ENCODE measurements around the gene CPT1A. TPM values are rescaled to one million over a fixed set of nuclear protein-coding genes. Genes with fewer than 3 reads are reported as not detected.

Gene CPT1A
- polyA plus RNA-seq, 1 of the 3 experiments (the other 2 are of a cell fraction) = 31.2 TPM

- TF ChIP-seq ZBTB33 (IDR thresholded peaks at IDR 0.05; ENCODE audit: borderline replicate concordance, low read depth) = no peak
- no peak for TF ChIP-seq TAF1 (IDR thresholded peaks at IDR 0.05; ENCODE audit: borderline replicate concordance, low read depth, low read length)
- no peak for TF ChIP-seq NFIC (IDR thresholded peaks at IDR 0.05; ENCODE audit: borderline replicate concordance)
- H3K9me3 ChIP-seq = no peaks in the 10 kb centered on the region
- ChIA-PET POLR2A (no interaction called here), CTCF (interaction anchor here (0.6 kb wide), 1 partner anchor 113 kb away, joined by 4 read pairs; no protein-coding TSS in a partner anchor)
- no peak for DNase-seq
- H3K27me3 ChIP-seq (ENCODE audit: insufficient read depth) = no peaks in the 10 kb centered on the region
- no peak overlapping the region for H3K4me3 ChIP-seq (ENCODE audit: low read depth in 2 of 2, low read length in 1 of 2)
- no peaks in the 10 kb centered on the region for H4K20me1 ChIP-seq (ENCODE audit: insufficient read depth)
- no peaks in the 10 kb centered on the region for H3F3A ChIP-seq (replicated peaks; ENCODE audit: insufficient read depth)
- no peak overlapping the region for H2AFZ ChIP-seq (ENCODE audit: low read depth)
- WGBS (ENCODE audit: low lambda C conversion rate) = 89% methylated on average over 15 of the region's 15 CpGs
- H3K79me2 ChIP-seq (ENCODE audit: insufficient read depth) = no peaks in the 10 kb centered on the region
- peaks cover 12 to 39% of the 10 kb centered on the region in 2 experiments for H3K36me3 ChIP-seq (replicated peaks in 1 of 2; ENCODE audit: control insufficient read depth in 1 of 2, insufficient read depth in 2 of 2, low read length in 1 of 2)
- H3K4me1 ChIP-seq (ENCODE audit: control insufficient read depth in 1 of 2, insufficient read depth in 2 of 2, low read depth in 1 of 2, low read length in 1 of 2) = peaks cover 0 to 20% of the 10 kb centered on the region in 2 experiments; a peak in 1 of 4 replicates
- no peak overlapping the region for H3K9ac ChIP-seq
- H3K27ac ChIP-seq (ENCODE audit: low read depth in 2 of 2, low read length in 1 of 2) = no peak overlapping the region
- H3K4me2 ChIP-seq = no peak overlapping the region
- no peaks in the 10 kb centered on the region for H3K9me2 ChIP-seq
These were observed 79.2 kb downstream of the CPT1A start for GRCh38 chr11:68762481-68762880.

GRCh38 chr11:68761801-68762200, 79.9 kb downstream of the CPT1A start:
- no peaks in the 10 kb centered on the region for H3K9me2 ChIP-seq
- no peak overlapping the region for H2AFZ ChIP-seq (ENCODE audit: low read depth)
- no peaks in the 10 kb centered on the region for H3K9me3 ChIP-seq
- TF ChIP-seq GABPA (IDR thresholded peaks at IDR 0.05; ENCODE audit: low read depth) (no peak), FOXJ3 (CRISPR knock-in tag; IDR thresholded peaks at IDR 0.05) (no peak), EZH2phosphoT487 (IDR thresholded peaks at IDR 0.05; ENCODE audit: borderline replicate concordance, low read depth) (no peak), CHD2 (IDR thresholded peaks at IDR 0.05; ENCODE audit: low read length, partially characterized antibody) (no peak), SIN3A (IDR thresholded peaks at IDR 0.05; ENCODE audit: borderline replicate concordance, low read depth, low read length) (no peak)
- peaks cover 18 to 44% of the 10 kb centered on the region in 2 experiments for H3K36me3 ChIP-seq (replicated peaks in 1 of 2; ENCODE audit: control insufficient read depth in 1 of 2, insufficient read depth in 2 of 2, low read length in 1 of 2)
- no peak overlapping the region for H3K27ac ChIP-seq (ENCODE audit: low read depth in 2 of 2, low read length in 1 of 2)
- 83% methylated on average over 10 of the region's 12 CpGs for WGBS (ENCODE audit: low lambda C conversion rate)
- no peak overlapping the region for H3K9ac ChIP-seq
- POLR2A ChIA-PET = no interaction called here
- no peaks in the 10 kb centered on the region for H3K79me2 ChIP-seq (ENCODE audit: insufficient read depth)
- peaks cover under 1% of the 10 kb centered on the region for H3F3A ChIP-seq (replicated peaks; ENCODE audit: insufficient read depth)
- CTCF ChIA-PET = no interaction called here
- H3K4me1 ChIP-seq (ENCODE audit: control insufficient read depth in 1 of 2, insufficient read depth in 2 of 2, low read depth in 1 of 2, low read length in 1 of 2) = peaks cover 0 to 25% of the 10 kb centered on the region in 2 experiments; a peak in 1 of 4 replicates
- no peaks in the 10 kb centered on the region for H4K20me1 ChIP-seq (ENCODE audit: insufficient read depth)
- no peak overlapping the region for H3K4me3 ChIP-seq (ENCODE audit: low read depth in 2 of 2, low read length in 1 of 2)
- DNase-seq = no peak
- H3K27me3 ChIP-seq (ENCODE audit: insufficient read depth) = no peaks in the 10 kb centered on the region
- no peak overlapping the region for H3K4me2 ChIP-seq

GRCh38 chr11:68759991-68760390, 81.7 kb downstream of the CPT1A start:
- Histone ChIP-seq H4K20me1 (ENCODE audit: insufficient read depth) (no peaks in the 10 kb centered on the region), H3K27me3 (ENCODE audit: insufficient read depth) (no peaks in the 10 kb centered on the region), H3K4me3 (ENCODE audit: low read depth in 2 of 2, low read length in 1 of 2) (no peak overlapping the region), H3K9me3 (no peaks in the 10 kb centered on the region), H3K36me3 (replicated peaks in 1 of 2; ENCODE audit: control insufficient read depth in 1 of 2, insufficient read depth in 2 of 2, low read length in 1 of 2) (peaks cover 27 to 48% of the 10 kb centered on the region in 2 experiments), H3K4me2 (no peak overlapping the region), H3K27ac (ENCODE audit: low read depth in 2 of 2, low read length in 1 of 2) (no peak overlapping the region), H3F3A (replicated peaks; ENCODE audit: insufficient read depth) (peaks cover 4% of the 10 kb centered on the region), H3K4me1 (ENCODE audit: control insufficient read depth in 1 of 2, insufficient read depth in 2 of 2, low read depth in 1 of 2, low read length in 1 of 2) (peaks cover 0 to 33% of the 10 kb centered on the region in 2 experiments; a peak in 1 of 4 replicates), H3K9ac (no peak overlapping the region), H2AFZ (ENCODE audit: low read depth) (no peak overlapping the region), H3K9me2 (no peaks in the 10 kb centered on the region), H3K79me2 (ENCODE audit: insufficient read depth) (no peaks in the 10 kb centered on the region)
- ChIA-PET CTCF (interaction anchor here (1.4 kb wide), 1 partner anchor 131 kb away, joined by 4 read pairs; no protein-coding TSS in a partner anchor), POLR2A (interaction anchor here (0.5 kb wide), 1 partner anchor 71 kb away, joined by 3 read pairs; no protein-coding TSS in a partner anchor)
- no peak for TF ChIP-seq TCF12 (IDR thresholded peaks at IDR 0.05)
- DNase-seq = no peak
- WGBS (ENCODE audit: low lambda C conversion rate) = 94% methylated on average over 14 of the region's 15 CpGs

Measured in SK-N-SH (cell line).